Testis (tissue), 3 donors: ENCODE results near the gene CDC42BPB. TPM values are rescaled to one million over a fixed set of nuclear protein-coding genes. Genes with fewer than 3 reads are reported as not detected.

Source experiments
- DNase-seq: peaks from one replicate; pipeline ENCODE4 v3.0.0-alpha.2; 2019
- H3K27ac ChIP-seq, 2 donors: fragments of 200-600 bp; sonication (generic); one replicate each; pipeline ENCODE4 v1.5.1; 2019
- H3K27me3 ChIP-seq: fragments of 200-600 bp; sonication (generic); one replicate; pipeline ENCODE4 v1.5.1; 2019
- H3K36me3 ChIP-seq: fragments of 200-600 bp; sonication (generic); one replicate; pipeline ENCODE4 v1.5.1; 2017; ENCODE audit warnings: low read depth; ENCODE audit errors: missing control alignments
- H3K4me1 ChIP-seq: fragments of 200-600 bp; sonication (generic); one replicate; pipeline ENCODE4 v1.5.1; 2019
- H3K4me3 ChIP-seq, 2 donors: fragments of 200-600 bp; sonication (generic); one replicate each; pipeline ENCODE4 v1.5.1; 2017 to 2019
- H3K9me3 ChIP-seq: fragments of 200-600 bp; sonication (generic); one replicate; pipeline ENCODE4 v1.5.1; 2017
- CTCF ChIP-seq, 3 experiments: fragments of 450-650 bp in 2 of 3; fragments of 200-600 bp in 1 of 3; sonication (generic) in 1 of 3; IDR thresholded peaks; one replicate each; pipeline ENCODE4 v1.5.1; 2016 to 2019; ENCODE audit warnings: antibody characterized with exemption in 3 of 3, mild to moderate bottlenecking in 2 of 3, moderate library complexity in 1 of 3
- POLR2A ChIP-seq: fragments of 450-650 bp; IDR thresholded peaks from one replicate; pipeline ENCODE4 v1.6.1; 2017; ENCODE audit warnings: antibody characterized with exemption, mild to moderate bottlenecking, moderate library complexity
- WGBS, 2 donors: methylation state at CpG; one replicate each; pipeline ENCODE4 v1.1.5; 2018; 5-methylcytosine and 5-hydroxymethylcytosine counted together
- intact Hi-C: fragments of 100-400 bp; cut with DNase I; formaldehyde crosslinking; loops from one replicate; pipeline ENCODE4 v1.15.1; 2023; ENCODE audit warnings: low total_unique reads
- polyA plus RNA-seq: library from polyadenylated mRNA; stranded (reverse); fragments of 350-450 nt; fragmentation: Illumina TruSeq; extraction: RNeasy Lipid Tissue Mini Kit (QIAGEN cat#74804); gene quantifications from one replicate; pipeline ENCODE4 v1.2.3, GENCODE V29; 2014; ENCODE audit warnings: low read depth, low replicate concordance; ENCODE audit not compliant: insufficient read depth
- total RNA-seq, 2 donors: library from RNA; depleted of rRNA; stranded (reverse); fragments of >200 nt; gene quantifications; one replicate each; pipeline ENCODE4 v1.2.3, GENCODE V29; 2016

Gene CDC42BPB
- total and polyA plus RNA-seq, 3 donors from 2014 or later: 90.3 to 216 (median 201) TPM

GRCh38 chr14:103093856-103094405 is 36.6 kb upstream of the CDC42BPB start:
- no peak for DNase-seq
- 73 to 79% methylated on average over 9 to 13 of the region's 13 CpGs for WGBS, 2 donors
- TF ChIP-seq CTCF (IDR thresholded peaks at IDR 0.05) (no peak), POLR2A (no peak)
- no peak overlapping the region for H3K4me3 ChIP-seq
- peaks cover under 1% of the 10 kb centered on the region for H3K4me1 ChIP-seq
- no peaks in the 10 kb centered on the region for H3K27me3 ChIP-seq
- no peaks in the 10 kb centered on the region for H3K36me3 ChIP-seq
- intact Hi-C loops: no loop called here
- H3K27ac ChIP-seq: peak overlapping the region; percentile 60 to 77
- H3K9me3 ChIP-seq: no peaks in the 10 kb centered on the region

GRCh38 chr14:103091883-103092222 is 34.5 kb upstream of the CDC42BPB start:
- Histone ChIP-seq H3K27me3 (no peaks in the 10 kb centered on the region), H3K4me1 (peaks cover 8% of the 10 kb centered on the region), H3K9me3 (no peaks in the 10 kb centered on the region), H3K27ac (no peak overlapping the region), H3K36me3 (no peaks in the 10 kb centered on the region), H3K4me3 (peak overlapping the region in 1 of 2 donors; percentile 21)
- TF ChIP-seq POLR2A (no peak), CTCF (IDR thresholded peaks at IDR 0.05) (peak in 1 of 3 experiments; percentile 16)
- WGBS, 2 donors: 56 to 61% methylated on average over 7 to 9 of the region's 9 CpGs
- intact Hi-C loops: no loop called here
- DNase-seq: no peak

GRCh38 chr14:103091041-103091882 is 33.9 kb upstream of the CDC42BPB start:
- intact Hi-C loops: no loop called here
- DNase-seq: no peak
- Histone ChIP-seq H3K27ac (no peak overlapping the region), H3K27me3 (no peaks in the 10 kb centered on the region), H3K9me3 (no peaks in the 10 kb centered on the region), H3K36me3 (no peaks in the 10 kb centered on the region), H3K4me3 (peak overlapping the region; percentile 21 to 34), H3K4me1 (peaks cover 9% of the 10 kb centered on the region)
- TF ChIP-seq POLR2A (no peak), CTCF (IDR thresholded peaks at IDR 0.05) (peak in 2 of 3 experiments; percentile 6 to 46)
- WGBS, 2 donors: 37 to 58% methylated on average over 6 to 63 of the region's 69 CpGs

GRCh38 chr14:103090481-103091020 is 33.2 kb upstream of the CDC42BPB start:
- H3K4me3 ChIP-seq: no peak overlapping the region
- peaks cover 9% of the 10 kb centered on the region for H3K4me1 ChIP-seq
- H3K9me3 ChIP-seq: no peaks in the 10 kb centered on the region
- H3K36me3 ChIP-seq: no peaks in the 10 kb centered on the region
- intact Hi-C loops: no loop called here
- WGBS, 2 donors: 78 to 80% methylated on average over 9 to 12 of the region's 12 CpGs
- TF ChIP-seq CTCF (IDR thresholded peaks at IDR 0.05) (no peak), POLR2A (no peak)
- H3K27me3 ChIP-seq: no peaks in the 10 kb centered on the region
- DNase-seq: no peak
- no peak overlapping the region for H3K27ac ChIP-seq
